ENCODE results near the gene IKZF1.

Gene IKZF1

GRCh38 chr7:50418086-50418515, 113.6 kb downstream of the IKZF1 start:
- peak; percentile 84 for DNase-seq

GRCh38 chr7:50418526-50419290, 114.2 kb downstream of the IKZF1 start:
- DNase-seq, result no peak

- DNase-seq, result no peak
Observed at GRCh38 chr7:50421043-50421442, 116.5 kb downstream of the IKZF1 start.

GRCh38 chr7:50422858-50423257, 118.3 kb downstream of the IKZF1 start:
- DNase-seq, result no peak

- DNase-seq, result no peak
Observed at GRCh38 chr7:50423860-50424259, 119.3 kb downstream of the IKZF1 start.

- no peak for DNase-seq
Observed at GRCh38 chr7:50425318-50425717, 120.8 kb downstream of the IKZF1 start.

- no peak for DNase-seq
Observed at GRCh38 chr7:50426280-50427045, 121.9 kb downstream of the IKZF1 start.

- DNase-seq, result no peak
Observed at GRCh38 chr7:50427518-50427917, 123.0 kb downstream of the IKZF1 start.

- no peak for DNase-seq
Observed at GRCh38 chr7:50428911-50429310, 124.4 kb downstream of the IKZF1 start.

- no peak for DNase-seq
Observed at GRCh38 chr7:50431316-50431715, 126.8 kb downstream of the IKZF1 start.

- DNase-seq, result no peak
Observed at GRCh38 chr7:50431722-50432305, 127.3 kb downstream of the IKZF1 start.

- no peak for DNase-seq
Observed at GRCh38 chr7:50436133-50436806, 131.8 kb downstream of the IKZF1 start.

GRCh38 chr7:50446542-50446960, 142.0 kb downstream of the IKZF1 start:
- no peak for DNase-seq

GRCh38 chr7:50448823-50449222, 144.3 kb downstream of the IKZF1 start:
- no peak for DNase-seq

- no peak for DNase-seq
Observed at GRCh38 chr7:50449501-50449880, 145.0 kb downstream of the IKZF1 start.

GRCh38 chr7:50449881-50450589, 145.5 kb downstream of the IKZF1 start, which contains the start of gene FIGNL1:
TSS of gene FIGNL1 (minus strand) at chr7:50450350. CDS start at chr7:50447287, 3,063 bp downstream.
- DNase-seq, result peak; percentile 92

- DNase-seq, result no peak
Observed at GRCh38 chr7:50450590-50451032, 146.1 kb downstream of the IKZF1 start.

Data from activated CD8-positive, alpha-beta memory T cell treated with anti-CD3 and anti-CD28 coated beads for 24 hours (primary cell).